Right ventricle myocardium superior (tissue), 1 donor: ENCODE results near the gene SFTA2. TPM values are rescaled to one million over a fixed set of nuclear protein-coding genes. Genes with fewer than 3 reads are reported as not detected.

ENCODE experiments used
- ATAC-seq: fragments of 200-7000 bp; cut with Tn5 transposase; one replicate; pipeline ENCODE4 v1.9.1; 2020; ENCODE audit warnings: mild to moderate bottlenecking; ENCODE audit not compliant: poor library complexity
- DNase-seq: peaks from one replicate; pipeline ENCODE4 v3.0.0-alpha.2; 2020
- intact Hi-C: fragments of 100-400 bp; cut with DNase I; formaldehyde crosslinking; loops from one replicate; pipeline ENCODE4 v1.11.2; 2022
- total RNA-seq: library from RNA; stranded (reverse); fragmentation: NEBNext Ultra II Directional; extraction: Animal tissue kit (Norgen Biotek cat#: 25700); gene quantifications from one replicate; pipeline ENCODE4 v1.2.1, GENCODE V29; 2021
- donor health status: DM: no; HTN: yes; CAD: no; lungs with severe emphysema.

The SFTA2 gene
- total RNA-seq, 1 donor from 2014 or later = not detected

DNA sequence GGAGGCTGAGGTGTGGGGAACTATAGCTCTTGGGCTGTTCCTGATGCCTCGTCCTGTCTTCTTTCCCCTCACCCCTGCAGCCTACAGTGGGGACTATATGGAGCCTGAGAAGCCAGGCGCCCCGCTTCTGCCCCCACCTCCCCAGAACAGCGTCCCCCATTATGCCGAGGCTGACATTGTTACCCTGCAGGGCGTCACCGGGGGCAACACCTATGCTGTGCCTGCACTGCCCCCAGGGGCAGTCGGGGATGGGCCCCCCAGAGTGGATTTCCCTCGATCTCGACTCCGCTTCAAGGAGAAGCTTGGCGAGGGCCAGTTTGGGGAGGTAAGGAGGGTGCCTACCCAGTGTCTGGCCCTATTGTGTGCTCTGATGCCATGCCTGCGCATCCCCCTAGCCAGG, 35.4 kb downstream of the SFTA2 start:
- DNase-seq = peak; percentile 12
- intact Hi-C loops = no loop called here

GRCh38 chr6:30895343-30895742, 36.6 kb downstream of the SFTA2 start:
- no peak for ATAC-seq
- intact Hi-C loops = no loop called here
- peak; percentile 19 for DNase-seq

More for the DNA sequence above, 35.4 kb downstream of the SFTA2 start:
- ATAC-seq = no peak

DNA sequence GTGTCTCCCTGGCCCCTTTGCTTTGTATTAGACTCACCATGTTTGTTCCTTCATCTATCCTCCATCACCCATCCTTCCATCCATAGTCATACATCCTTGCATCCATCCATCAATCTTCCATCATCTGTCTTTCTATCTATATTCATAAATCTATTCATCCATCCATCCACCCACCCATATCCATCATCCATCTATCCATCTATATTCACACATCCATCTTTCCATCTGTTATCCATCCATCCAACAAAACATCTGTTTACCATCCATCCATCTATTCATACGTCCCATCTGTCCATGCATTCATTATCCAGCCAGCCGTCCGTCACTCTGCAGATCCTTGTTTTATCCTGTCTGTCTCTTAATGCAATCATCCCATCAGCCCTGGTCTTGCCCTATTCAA, 37.0 kb downstream of the SFTA2 start:
- ATAC-seq (no peak), DNase-seq (no peak)
- intact Hi-C loops = no loop called here

DNA sequence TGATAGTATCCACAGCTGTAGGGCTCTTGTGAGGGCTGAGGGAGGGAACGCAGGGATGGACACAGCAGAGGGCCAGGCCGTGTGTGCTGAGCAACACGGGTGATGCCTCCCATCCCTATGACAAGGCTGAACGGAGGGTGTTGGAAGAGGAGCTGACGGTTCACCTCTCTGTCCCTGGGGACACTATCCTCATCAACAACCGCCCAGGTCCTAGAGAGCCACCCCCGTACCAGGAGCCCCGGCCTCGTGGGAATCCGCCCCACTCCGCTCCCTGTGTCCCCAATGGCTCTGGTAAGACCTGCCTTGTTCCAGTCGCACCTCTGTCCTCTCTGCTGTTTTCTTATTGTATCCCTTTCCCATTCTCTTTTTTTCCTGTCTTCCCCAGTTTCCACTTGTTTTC, 37.6 kb downstream of the SFTA2 start:
- no peak for DNase-seq
- intact Hi-C loops = no loop called here
- ATAC-seq = no peak

DNA sequence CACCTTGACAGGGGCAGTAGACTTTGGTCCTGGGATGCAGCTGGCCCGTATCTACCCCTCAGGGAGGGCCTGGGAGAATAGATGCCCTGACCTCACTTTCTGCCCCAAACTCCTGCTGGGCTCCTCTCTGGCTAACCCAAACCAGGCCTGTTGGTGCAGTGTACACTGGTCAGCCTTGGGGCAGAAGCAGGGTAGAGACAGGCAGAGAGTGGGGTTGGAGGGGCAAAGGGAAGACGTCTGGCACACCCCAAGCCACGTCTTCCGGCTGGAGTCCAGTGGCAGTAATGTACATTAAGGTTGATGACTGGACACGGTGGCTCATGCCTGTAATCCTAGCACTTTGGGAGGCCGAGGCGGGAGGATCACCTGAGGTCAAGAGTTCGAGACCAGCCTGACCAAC, 38.3 kb downstream of the SFTA2 start:
- intact Hi-C loops = no loop called here
- ATAC-seq (no peak), DNase-seq (no peak)

- ATAC-seq = no peak
- intact Hi-C loops = no loop called here
- DNase-seq = no peak
These were observed 38.9 kb downstream of the SFTA2 start for GRCh38 chr6:30893001-30893591.

DNA sequence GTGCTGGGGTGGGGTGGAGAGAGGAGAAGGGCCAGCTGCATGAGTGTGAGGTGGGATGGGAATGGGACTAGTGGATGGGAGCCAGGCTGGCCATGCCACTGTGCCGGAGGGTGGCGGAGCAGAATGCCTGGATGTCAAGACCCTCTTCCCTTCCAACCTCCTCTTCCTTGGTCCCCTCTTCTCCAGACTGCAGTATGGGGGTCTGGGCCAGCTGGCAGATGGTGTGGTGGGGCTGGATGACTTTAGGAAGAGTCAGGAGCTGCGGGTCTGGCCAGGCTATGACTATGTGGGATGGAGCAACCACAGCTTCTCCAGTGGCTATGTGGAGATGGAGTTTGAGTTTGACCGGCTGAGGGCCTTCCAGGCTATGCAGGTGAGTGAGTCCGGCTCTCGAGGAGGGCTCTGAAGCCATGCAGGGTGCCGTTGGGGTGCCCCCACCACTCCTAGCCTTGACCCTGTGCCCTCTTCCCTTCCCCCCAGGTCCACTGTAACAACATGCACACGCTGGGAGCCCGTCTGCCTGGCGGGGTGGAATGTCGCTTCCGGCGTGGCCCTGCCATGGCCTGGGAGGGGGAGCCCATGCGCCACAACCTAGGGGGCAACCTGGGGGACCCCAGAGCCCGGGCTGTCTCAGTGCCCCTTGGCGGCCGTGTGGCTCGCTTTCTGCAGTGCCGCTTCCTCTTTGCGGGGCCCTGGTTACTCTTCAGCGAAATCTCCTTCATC, 40.0 kb downstream of the SFTA2 start:
- intact Hi-C loops = no loop called here
- no peak for DNase-seq
- ATAC-seq = no peak

- intact Hi-C loops = no loop called here
- no peak for ATAC-seq
- DNase-seq = no peak
These were observed 40.6 kb downstream of the SFTA2 start for GRCh38 chr6:30891450-30891723.

GRCh38 chr6:30890646-30891449, 41.1 kb downstream of the SFTA2 start:
- intact Hi-C loops = no loop called here
- ATAC-seq = no peak
- no peak for DNase-seq

DNA sequence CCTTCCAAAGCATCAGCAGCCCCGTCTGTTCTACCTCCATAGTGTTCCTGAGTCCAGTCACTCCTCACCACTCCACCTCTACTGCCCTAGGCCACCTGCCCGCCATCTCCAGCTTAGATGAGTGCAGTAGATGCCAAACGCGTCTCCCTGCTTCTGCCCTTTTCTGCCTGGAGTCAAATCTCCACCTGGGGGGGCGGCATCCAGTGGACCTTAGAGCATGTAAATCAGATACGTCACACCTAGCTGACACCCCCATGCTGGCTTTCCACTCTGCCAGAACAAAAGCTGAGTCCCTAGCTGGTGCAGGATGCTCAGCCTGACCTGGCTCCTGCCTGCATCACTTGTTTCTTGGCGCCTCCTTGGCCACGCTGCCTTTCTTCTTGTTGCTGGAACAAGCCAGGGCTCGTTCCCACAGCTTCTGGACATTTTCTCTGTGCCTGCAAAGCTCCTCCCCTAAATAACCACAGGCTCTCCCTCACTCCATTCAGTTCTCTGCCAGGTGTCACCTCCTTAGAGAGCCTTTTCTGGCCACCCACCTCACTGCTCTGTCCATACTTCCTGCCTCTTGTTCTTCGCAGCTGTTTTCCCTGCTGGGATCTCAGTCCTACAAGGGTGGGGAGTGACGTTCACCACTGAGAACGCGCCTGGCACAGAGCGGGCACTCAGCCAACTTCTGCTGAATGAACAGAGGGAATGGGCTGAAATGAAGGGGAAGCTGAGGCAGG, 41.9 kb downstream of the SFTA2 start:
- intact Hi-C loops = loop anchor here (10.0 kb wide), 1 partner anchor 215 kb away; the partner anchor contains the start of gene DHX16
- ATAC-seq = no peak
- DNase-seq = no peak

- intact Hi-C loops = loop anchor here (10.0 kb wide), 1 partner anchor 215 kb away; the partner anchor contains the start of gene DHX16
- ATAC-seq (no peak), DNase-seq (no peak)
These were observed 42.5 kb downstream of the SFTA2 start for GRCh38 chr6:30889496-30889885.

DNA sequence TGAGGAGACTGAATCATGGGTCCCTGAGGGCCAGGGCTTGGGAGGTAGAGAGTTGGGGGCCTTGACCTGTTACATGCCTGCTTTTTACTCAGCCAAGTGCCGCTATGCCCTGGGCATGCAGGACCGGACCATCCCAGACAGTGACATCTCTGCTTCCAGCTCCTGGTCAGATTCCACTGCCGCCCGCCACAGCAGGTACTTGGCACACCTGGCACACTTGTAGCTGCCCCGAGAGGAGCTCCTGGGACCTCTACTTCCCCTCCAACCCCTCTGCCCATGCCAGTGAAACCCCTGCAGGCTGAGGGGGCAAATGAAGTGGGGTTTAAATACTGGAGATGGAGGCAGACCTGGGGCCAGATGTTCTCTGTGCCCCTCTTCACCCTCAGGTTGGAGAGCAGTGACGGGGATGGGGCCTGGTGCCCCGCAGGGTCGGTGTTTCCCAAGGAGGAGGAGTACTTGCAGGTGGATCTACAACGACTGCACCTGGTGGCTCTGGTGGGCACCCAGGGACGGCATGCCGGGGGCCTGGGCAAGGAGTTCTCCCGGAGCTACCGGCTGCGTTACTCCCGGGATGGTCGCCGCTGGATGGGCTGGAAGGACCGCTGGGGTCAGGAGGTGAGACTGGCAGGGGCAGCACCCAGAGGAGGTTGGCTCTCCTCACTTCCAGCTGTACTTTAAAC, 43.0 kb downstream of the SFTA2 start:
- DNase-seq = no peak
- intact Hi-C loops = loop anchor here (10.0 kb wide), 1 partner anchor 214 kb away; the partner anchor contains the start of gene DHX16
- ATAC-seq = no peak

- DNase-seq = no peak
- intact Hi-C loops = loop anchor here (10.0 kb wide), 1 partner anchor 213 kb away; the partner anchor contains the start of gene DHX16
- ATAC-seq = no peak
These were observed 43.8 kb downstream of the SFTA2 start for GRCh38 chr6:30887901-30888815.

DNA sequence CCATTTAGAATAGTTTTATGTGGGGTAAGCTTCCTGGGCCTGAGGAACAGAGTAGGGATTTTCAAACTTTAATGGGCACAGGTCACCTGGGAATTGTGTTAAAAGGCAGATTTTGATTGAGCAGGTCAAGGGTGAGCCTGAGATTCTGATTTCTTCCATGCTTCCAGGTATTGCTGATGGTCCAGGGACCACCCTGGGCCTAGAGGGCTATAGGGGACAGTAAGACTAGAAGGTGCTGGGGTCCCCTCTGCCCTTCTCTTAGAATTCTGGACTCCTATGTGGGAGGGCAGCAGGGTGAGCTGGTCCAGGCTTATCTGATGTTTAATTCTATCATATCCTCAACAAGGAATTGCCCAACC, 45.1 kb downstream of the SFTA2 start:
- intact Hi-C loops = loop anchor here (10.0 kb wide), 1 partner anchor 212 kb away; the partner anchor contains the start of gene DHX16
- DNase-seq (no peak), ATAC-seq (no peak)

- ATAC-seq (peak; percentile 37), DNase-seq (peak; percentile 59)
- intact Hi-C loops = loop anchor here (10.0 kb wide), 1 partner anchor 211 kb away; the partner anchor contains the start of gene DHX16
These were observed 45.7 kb downstream of the SFTA2 start for GRCh38 chr6:30885999-30886896.

GRCh38 chr6:30885481-30885998, 46.4 kb downstream of the SFTA2 start:
- intact Hi-C loops = loop anchor here (10.0 kb wide), 1 partner anchor 211 kb away; the partner anchor contains the start of gene DHX16
- ATAC-seq (peak; percentile 18), DNase-seq (no peak)
